Ovary (tissue), 3 donors: ENCODE results near the gene THSD7A.

Experiments used
- POLR2A ChIP-seq: fragments of 450-650 bp; IDR thresholded peaks from one replicate; pipeline ENCODE4 v1.6.1; 2017; ENCODE audit warnings: antibody characterized with exemption, mild to moderate bottlenecking, moderate library complexity
- TF ChIP-seq, protein P1 (sequence below), 3 donors: fragments of 450-650 bp in 2 of 3; fragments of 200-600 bp in 1 of 3; IDR thresholded peaks; one replicate each; pipeline versions ENCODE4 v1.5.1 to v1.8.0; 2016 to 2022; ENCODE audit warnings: antibody characterized with exemption in 3 of 3, mild to moderate bottlenecking in 1 of 3
- donor health status: DM: no; HTN: no; CAD: no.

DNA sequence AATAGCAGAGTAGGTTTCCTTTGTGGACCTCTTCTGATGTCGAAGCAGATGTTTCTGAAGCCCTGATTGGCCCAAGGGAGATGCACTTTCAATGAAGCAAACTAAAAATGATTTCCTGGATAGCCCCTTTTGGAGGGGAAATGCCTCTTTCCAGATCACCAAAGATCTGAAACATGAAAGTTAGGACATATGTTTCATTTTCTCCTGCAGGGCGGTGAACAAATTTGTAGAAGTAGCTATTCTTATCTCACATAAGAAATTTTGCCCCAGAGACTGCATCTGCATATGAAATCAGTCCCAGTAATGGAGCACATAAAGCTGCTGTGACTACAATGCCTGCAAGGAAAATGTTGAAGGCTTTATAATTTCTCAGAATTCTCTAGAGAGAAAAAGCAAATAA lies 56.0 kb downstream of the THSD7A start:
- TF ChIP-seq POLR2A: no peak
- TF ChIP-seq, protein P1, sequence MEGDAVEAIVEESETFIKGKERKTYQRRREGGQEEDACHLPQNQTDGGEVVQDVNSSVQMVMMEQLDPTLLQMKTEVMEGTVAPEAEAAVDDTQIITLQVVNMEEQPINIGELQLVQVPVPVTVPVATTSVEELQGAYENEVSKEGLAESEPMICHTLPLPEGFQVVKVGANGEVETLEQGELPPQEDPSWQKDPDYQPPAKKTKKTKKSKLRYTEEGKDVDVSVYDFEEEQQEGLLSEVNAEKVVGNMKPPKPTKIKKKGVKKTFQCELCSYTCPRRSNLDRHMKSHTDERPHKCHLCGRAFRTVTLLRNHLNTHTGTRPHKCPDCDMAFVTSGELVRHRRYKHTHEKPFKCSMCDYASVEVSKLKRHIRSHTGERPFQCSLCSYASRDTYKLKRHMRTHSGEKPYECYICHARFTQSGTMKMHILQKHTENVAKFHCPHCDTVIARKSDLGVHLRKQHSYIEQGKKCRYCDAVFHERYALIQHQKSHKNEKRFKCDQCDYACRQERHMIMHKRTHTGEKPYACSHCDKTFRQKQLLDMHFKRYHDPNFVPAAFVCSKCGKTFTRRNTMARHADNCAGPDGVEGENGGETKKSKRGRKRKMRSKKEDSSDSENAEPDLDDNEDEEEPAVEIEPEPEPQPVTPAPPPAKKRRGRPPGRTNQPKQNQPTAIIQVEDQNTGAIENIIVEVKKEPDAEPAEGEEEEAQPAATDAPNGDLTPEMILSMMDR (IDR thresholded peaks at IDR 0.05): no peak
